Measurements from ENCODE around the gene GPR143.

DNA sequence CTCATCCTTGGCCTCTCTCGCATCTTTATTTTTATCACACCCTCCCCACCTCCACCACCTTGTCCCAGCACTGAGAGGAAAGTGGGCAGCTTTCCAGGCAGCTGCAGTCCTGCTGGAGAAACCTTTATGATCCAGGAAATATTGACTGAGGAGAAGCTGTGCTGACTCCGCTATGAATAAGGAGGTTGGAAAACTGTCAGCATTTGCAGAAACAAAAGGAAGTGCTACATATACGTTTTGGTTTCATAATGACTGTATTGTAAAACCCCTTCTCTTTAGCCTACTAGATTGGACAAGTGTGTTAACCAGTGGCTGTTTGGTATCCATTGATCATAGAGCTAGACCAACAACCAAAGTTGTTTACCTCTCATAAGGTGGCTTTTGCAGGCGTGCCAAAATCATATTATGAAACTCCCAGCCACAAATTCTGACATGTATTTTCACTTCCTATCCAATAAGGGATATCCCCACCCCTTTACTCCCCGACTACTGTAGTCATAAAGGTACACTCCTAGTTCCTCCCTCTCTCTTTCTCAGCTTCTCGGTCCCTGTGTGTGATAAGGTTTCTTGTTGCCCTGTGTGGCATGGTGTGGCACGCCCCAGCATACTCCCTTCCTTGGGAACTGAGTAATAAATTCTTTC, 88.4 kb downstream of the GPR143 start:
- TF ChIP-seq CTCF (IDR thresholded peaks at IDR 0.05) (no peak), POLR2A (IDR thresholded peaks at IDR 0.05) (no peak)
